Erythroblast (primary cell): Measurements from ENCODE around the gene BMERB1.

ENCODE experiments used
- GATA1 ChIP-seq: IDR thresholded peaks from 2 replicates; pipeline ENCODE4 v1.6.1; 2011; ENCODE audit warnings: low read depth, mild to moderate bottlenecking, control low read depth, low read length, moderate library complexity
- POLR2A ChIP-seq: IDR thresholded peaks from 2 replicates; pipeline ENCODE4 v1.6.1; 2011; ENCODE audit warnings: mild to moderate bottlenecking, low read length

GRCh38 chr16:15491411-15491810, 57.0 kb downstream of the BMERB1 start:
- TF ChIP-seq POLR2A (no peak), GATA1 (no peak)
